WTC11 (cell line): ENCODE measurements around the gene LARP4. TPM values are rescaled to one million over a fixed set of nuclear protein-coding genes. Genes with fewer than 3 reads are reported as not detected.

Experiments
- ATAC-seq: fragments of 200-7000 bp; cut with Tn5 transposase; 2 replicates; pipeline ENCODE4 v1.10.0; 2021; ENCODE audit warnings: mild to moderate bottlenecking, moderate library complexity
- CTCF ChIA-PET: fragments of 300-600 bp; sonication (Branson Sonifier 250); formaldehyde crosslinking; loops from one replicate; lab custom pipeline; 2021; ENCODE audit warnings: antibody characterized with exemption; lab: Charles Lee
- POLR2A ChIA-PET: fragments of 350-600 bp; sonication (Branson Sonifier 250); formaldehyde crosslinking; loops from one replicate; lab custom pipeline; 2021; ENCODE audit warnings: antibody characterized with exemption; lab: Charles Lee
- DNase-seq: peaks from one replicate; pipeline ENCODE4 v3.0.0; 2021; ENCODE audit warnings: low spot score
- H3K27ac Mint-ChIP-seq: 2 replicates; pipeline ENCODE4 v1.8.0; 2021; ENCODE audit warnings: mixed read lengths
- H3K27me3 Mint-ChIP-seq: 2 replicates; pipeline ENCODE4 v1.8.0; 2021; ENCODE audit warnings: low read depth, mild to moderate bottlenecking, moderate library complexity, mixed read lengths
- H3K36me3 Mint-ChIP-seq: 2 replicates; pipeline ENCODE4 v1.8.0; 2021; ENCODE audit warnings: mixed read lengths
- H3K4me1 Mint-ChIP-seq: 2 replicates; pipeline ENCODE4 v1.8.0; 2022; ENCODE audit warnings: mixed read lengths
- H3K4me3 Mint-ChIP-seq: 2 replicates; pipeline ENCODE4 v1.8.0; 2021; ENCODE audit warnings: mild to moderate bottlenecking, moderate library complexity, mixed read lengths
- H3K9me3 Mint-ChIP-seq: 2 replicates; pipeline ENCODE4 v1.8.0; 2021; ENCODE audit warnings: mixed read lengths
- CREM ChIP-seq: sonication (generic); formaldehyde crosslinking; IDR thresholded peaks from 2 replicates; pipeline ENCODE4 v1.8.1; 2022; ENCODE audit warnings: mild to moderate bottlenecking, missing genetic modification reagents, moderate library complexity
- EMX1 ChIP-seq: fragments of 250-450 bp; sonication (Bioruptor Pico); IDR thresholded peaks from 2 replicates; pipeline ENCODE4 v1.8.0; 2021; ENCODE audit warnings: mild to moderate bottlenecking
- FOXP1 ChIP-seq: sonication (generic); formaldehyde crosslinking; IDR thresholded peaks from 2 replicates; pipeline ENCODE4 v1.8.0; 2022; ENCODE audit warnings: missing genetic modification reagents, mild to moderate bottlenecking, moderate library complexity, borderline replicate concordance
- JUN ChIP-seq: sonication (generic); formaldehyde crosslinking; IDR thresholded peaks from 2 replicates; pipeline ENCODE4 v1.8.0; 2023; ENCODE audit warnings: mild to moderate bottlenecking, missing genetic modification reagents
- NFATC4 ChIP-seq: fragments of 250-450 bp; sonication (Bioruptor Pico); IDR thresholded peaks from 2 replicates; pipeline ENCODE4 v1.9.0; 2021; ENCODE audit warnings: mild to moderate bottlenecking
- SMAD4 ChIP-seq: sonication (generic); formaldehyde crosslinking; IDR thresholded peaks from 2 replicates; pipeline ENCODE4 v1.8.0; 2022; ENCODE audit warnings: mild to moderate bottlenecking, missing genetic modification reagents
- TCF7 ChIP-seq: sonication (generic); formaldehyde crosslinking; IDR thresholded peaks from 2 replicates; pipeline ENCODE4 v1.8.0; 2022; ENCODE audit warnings: mild to moderate bottlenecking, low read depth, missing genetic modification reagents, moderate library complexity
- ZNF121 ChIP-seq: sonication (generic); formaldehyde crosslinking; IDR thresholded peaks from 2 replicates; pipeline ENCODE4 v1.8.0; 2023; ENCODE audit warnings: missing genetic modification reagents
- ZNF219 ChIP-seq: sonication (generic); formaldehyde crosslinking; IDR thresholded peaks from 2 replicates; pipeline ENCODE4 v1.8.0; 2023; ENCODE audit warnings: missing genetic modification reagents, mild to moderate bottlenecking, borderline replicate concordance
- total RNA-seq: library from RNA; stranded (reverse); gene quantifications from 3 replicates; pipeline ENCODE4 v1.2.3, GENCODE V29; 2021
- TF ChIP-seq, protein P1 (sequence below): fragments of 250-450 bp; sonication (Bioruptor Pico); IDR thresholded peaks from 2 replicates; pipeline ENCODE4 v1.9.0; 2021; ENCODE audit warnings: mild to moderate bottlenecking
- TF ChIP-seq, protein P2 (sequence below): sonication (generic); formaldehyde crosslinking; IDR thresholded peaks from 2 replicates; pipeline ENCODE4 v1.8.0; 2022; ENCODE audit warnings: mild to moderate bottlenecking, missing genetic modification reagents
- TF ChIP-seq, protein P3 (sequence below): fragments of 250-450 bp; sonication (Bioruptor Pico); IDR thresholded peaks from 2 replicates; pipeline ENCODE4 v1.9.0; 2021; ENCODE audit warnings: moderate library complexity, mild to moderate bottlenecking, inconsistent platforms, borderline replicate concordance
- TF ChIP-seq, protein P4 (sequence below): sonication (generic); formaldehyde crosslinking; IDR thresholded peaks from 2 replicates; pipeline ENCODE4 v1.8.1; 2023; ENCODE audit warnings: mild to moderate bottlenecking, missing genetic modification reagents, moderate library complexity
- TF ChIP-seq, protein P5 (sequence below): sonication (generic); formaldehyde crosslinking; IDR thresholded peaks from 2 replicates; pipeline ENCODE4 v1.8.1; 2023; ENCODE audit warnings: mild to moderate bottlenecking, missing genetic modification reagents
- TF ChIP-seq, protein P6 (sequence below): sonication (generic); formaldehyde crosslinking; IDR thresholded peaks from 2 replicates; pipeline ENCODE4 v1.8.1; 2023; ENCODE audit warnings: mild to moderate bottlenecking, missing genetic modification reagents, borderline replicate concordance
- TF ChIP-seq, protein P7 (sequence below): sonication (generic); formaldehyde crosslinking; IDR thresholded peaks from 2 replicates; pipeline ENCODE4 v1.8.0; 2022; ENCODE audit warnings: missing genetic modification reagents

Gene LARP4
- total RNA-seq, 1 experiment from 2014 or later = 73.9 TPM

DNA sequence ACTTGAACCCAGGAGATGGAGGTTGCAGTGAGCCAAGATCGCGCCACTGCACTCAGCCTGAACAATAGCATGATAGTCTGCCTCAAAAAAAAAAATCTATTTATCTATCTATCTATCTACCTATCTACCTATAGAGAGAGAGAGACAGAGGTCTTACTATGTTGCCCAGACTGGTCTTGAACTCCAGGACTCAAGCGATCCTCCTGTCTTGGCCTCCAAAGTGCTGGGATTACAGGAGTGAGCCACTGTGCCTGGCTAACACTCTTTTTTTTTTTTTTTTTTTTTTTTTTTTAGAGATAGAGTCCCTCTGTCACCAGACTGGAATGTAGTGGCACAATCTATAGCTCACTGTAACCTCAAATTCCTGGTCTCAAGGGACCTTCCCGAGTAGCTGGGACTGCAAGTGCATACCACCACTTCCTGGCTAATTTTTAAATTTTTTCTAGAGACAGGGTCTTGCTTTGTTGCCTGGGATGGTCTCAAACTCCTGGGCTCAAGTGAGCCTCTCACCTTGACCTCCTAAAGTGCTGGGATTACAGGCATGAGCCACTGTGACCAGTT is 6.1 kb upstream of the LARP4 start:
- H3K4me3 Mint-ChIP-seq = no peak overlapping the region

DNA sequence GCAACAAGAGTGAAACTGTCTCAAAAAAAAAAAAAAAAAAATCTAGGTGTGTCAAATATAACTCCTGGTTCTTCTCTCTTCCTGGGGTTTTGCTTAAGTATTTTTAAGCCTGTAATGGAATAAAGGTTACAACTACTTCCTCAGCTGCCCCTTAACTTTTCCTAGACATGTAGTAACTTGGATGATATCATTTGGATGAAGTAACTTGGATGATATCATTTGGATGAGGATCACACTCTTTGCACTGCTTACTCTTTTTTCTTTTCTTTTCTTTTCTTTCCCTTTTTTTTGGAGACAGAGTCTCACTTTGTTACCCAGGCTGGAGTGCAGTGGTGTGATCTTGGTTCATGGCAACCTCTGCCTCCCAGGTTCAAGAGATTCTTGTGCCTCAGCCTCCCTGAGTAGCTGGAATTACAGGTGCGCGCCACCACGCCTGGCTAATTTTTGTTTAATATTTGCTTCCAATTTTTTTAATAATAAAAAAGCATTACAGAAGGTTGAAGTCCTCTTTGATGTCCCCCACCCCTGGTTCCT is 3.5 kb upstream of the LARP4 start:
- CTCF ChIA-PET = no interaction called here
- no peaks in the 10 kb centered on the region for H3K9me3 Mint-ChIP-seq
- ATAC-seq = no peak
- TF ChIP-seq, protein P1, sequence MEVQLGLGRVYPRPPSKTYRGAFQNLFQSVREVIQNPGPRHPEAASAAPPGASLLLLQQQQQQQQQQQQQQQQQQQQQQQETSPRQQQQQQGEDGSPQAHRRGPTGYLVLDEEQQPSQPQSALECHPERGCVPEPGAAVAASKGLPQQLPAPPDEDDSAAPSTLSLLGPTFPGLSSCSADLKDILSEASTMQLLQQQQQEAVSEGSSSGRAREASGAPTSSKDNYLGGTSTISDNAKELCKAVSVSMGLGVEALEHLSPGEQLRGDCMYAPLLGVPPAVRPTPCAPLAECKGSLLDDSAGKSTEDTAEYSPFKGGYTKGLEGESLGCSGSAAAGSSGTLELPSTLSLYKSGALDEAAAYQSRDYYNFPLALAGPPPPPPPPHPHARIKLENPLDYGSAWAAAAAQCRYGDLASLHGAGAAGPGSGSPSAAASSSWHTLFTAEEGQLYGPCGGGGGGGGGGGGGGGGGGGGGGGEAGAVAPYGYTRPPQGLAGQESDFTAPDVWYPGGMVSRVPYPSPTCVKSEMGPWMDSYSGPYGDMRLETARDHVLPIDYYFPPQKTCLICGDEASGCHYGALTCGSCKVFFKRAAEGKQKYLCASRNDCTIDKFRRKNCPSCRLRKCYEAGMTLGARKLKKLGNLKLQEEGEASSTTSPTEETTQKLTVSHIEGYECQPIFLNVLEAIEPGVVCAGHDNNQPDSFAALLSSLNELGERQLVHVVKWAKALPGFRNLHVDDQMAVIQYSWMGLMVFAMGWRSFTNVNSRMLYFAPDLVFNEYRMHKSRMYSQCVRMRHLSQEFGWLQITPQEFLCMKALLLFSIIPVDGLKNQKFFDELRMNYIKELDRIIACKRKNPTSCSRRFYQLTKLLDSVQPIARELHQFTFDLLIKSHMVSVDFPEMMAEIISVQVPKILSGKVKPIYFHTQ (CRISPR knock-in tag) = no peak
- TF ChIP-seq, protein P2, sequence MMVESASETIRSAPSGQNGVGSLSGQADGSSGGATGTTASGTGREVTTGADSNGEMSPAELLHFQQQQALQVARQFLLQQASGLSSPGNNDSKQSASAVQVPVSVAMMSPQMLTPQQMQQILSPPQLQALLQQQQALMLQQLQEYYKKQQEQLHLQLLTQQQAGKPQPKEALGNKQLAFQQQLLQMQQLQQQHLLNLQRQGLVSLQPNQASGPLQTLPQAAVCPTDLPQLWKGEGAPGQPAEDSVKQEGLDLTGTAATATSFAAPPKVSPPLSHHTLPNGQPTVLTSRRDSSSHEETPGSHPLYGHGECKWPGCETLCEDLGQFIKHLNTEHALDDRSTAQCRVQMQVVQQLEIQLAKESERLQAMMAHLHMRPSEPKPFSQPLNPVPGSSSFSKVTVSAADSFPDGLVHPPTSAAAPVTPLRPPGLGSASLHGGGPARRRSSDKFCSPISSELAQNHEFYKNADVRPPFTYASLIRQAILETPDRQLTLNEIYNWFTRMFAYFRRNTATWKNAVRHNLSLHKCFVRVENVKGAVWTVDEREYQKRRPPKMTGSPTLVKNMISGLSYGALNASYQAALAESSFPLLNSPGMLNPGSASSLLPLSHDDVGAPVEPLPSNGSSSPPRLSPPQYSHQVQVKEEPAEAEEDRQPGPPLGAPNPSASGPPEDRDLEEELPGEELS (CRISPR knock-in tag) = no peak
- TF ChIP-seq, protein P3, sequence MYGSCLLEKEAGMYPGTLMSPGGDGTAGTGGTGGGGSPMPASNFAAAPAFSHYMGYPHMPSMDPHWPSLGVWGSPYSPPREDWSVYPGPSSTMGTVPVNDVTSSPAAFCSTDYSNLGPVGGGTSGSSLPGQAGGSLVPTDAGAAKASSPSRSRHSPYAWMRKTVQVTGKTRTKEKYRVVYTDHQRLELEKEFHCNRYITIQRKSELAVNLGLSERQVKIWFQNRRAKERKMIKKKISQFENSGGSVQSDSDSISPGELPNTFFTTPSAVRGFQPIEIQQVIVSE = no peak
- TF ChIP-seq, protein P4, sequence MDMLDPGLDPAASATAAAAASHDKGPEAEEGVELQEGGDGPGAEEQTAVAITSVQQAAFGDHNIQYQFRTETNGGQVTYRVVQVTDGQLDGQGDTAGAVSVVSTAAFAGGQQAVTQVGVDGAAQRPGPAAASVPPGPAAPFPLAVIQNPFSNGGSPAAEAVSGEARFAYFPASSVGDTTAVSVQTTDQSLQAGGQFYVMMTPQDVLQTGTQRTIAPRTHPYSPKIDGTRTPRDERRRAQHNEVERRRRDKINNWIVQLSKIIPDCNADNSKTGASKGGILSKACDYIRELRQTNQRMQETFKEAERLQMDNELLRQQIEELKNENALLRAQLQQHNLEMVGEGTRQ (CRISPR knock-in tag) = no peak
- TF ChIP-seq TCF7 (CRISPR knock-in tag) (no peak), CREM (CRISPR knock-in tag) (no peak), NFATC4 (CRISPR knock-in tag) (no peak), EMX1 (CRISPR knock-in tag) (no peak), ZNF121 (CRISPR knock-in tag) (no peak), ZNF219 (CRISPR knock-in tag) (no peak), JUN (CRISPR knock-in tag) (no peak), FOXP1 (CRISPR knock-in tag) (no peak)
- TF ChIP-seq, protein P5, sequence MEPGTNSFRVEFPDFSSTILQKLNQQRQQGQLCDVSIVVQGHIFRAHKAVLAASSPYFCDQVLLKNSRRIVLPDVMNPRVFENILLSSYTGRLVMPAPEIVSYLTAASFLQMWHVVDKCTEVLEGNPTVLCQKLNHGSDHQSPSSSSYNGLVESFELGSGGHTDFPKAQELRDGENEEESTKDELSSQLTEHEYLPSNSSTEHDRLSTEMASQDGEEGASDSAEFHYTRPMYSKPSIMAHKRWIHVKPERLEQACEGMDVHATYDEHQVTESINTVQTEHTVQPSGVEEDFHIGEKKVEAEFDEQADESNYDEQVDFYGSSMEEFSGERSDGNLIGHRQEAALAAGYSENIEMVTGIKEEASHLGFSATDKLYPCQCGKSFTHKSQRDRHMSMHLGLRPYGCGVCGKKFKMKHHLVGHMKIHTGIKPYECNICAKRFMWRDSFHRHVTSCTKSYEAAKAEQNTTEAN (CRISPR knock-in tag) = no peak
- TF ChIP-seq, protein P6, sequence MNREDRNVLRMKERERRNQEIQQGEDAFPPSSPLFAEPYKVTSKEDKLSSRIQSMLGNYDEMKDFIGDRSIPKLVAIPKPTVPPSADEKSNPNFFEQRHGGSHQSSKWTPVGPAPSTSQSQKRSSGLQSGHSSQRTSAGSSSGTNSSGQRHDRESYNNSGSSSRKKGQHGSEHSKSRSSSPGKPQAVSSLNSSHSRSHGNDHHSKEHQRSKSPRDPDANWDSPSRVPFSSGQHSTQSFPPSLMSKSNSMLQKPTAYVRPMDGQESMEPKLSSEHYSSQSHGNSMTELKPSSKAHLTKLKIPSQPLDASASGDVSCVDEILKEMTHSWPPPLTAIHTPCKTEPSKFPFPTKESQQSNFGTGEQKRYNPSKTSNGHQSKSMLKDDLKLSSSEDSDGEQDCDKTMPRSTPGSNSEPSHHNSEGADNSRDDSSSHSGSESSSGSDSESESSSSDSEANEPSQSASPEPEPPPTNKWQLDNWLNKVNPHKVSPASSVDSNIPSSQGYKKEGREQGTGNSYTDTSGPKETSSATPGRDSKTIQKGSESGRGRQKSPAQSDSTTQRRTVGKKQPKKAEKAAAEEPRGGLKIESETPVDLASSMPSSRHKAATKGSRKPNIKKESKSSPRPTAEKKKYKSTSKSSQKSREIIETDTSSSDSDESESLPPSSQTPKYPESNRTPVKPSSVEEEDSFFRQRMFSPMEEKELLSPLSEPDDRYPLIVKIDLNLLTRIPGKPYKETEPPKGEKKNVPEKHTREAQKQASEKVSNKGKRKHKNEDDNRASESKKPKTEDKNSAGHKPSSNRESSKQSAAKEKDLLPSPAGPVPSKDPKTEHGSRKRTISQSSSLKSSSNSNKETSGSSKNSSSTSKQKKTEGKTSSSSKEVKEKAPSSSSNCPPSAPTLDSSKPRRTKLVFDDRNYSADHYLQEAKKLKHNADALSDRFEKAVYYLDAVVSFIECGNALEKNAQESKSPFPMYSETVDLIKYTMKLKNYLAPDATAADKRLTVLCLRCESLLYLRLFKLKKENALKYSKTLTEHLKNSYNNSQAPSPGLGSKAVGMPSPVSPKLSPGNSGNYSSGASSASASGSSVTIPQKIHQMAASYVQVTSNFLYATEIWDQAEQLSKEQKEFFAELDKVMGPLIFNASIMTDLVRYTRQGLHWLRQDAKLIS = no peak
- TF ChIP-seq, protein P7, sequence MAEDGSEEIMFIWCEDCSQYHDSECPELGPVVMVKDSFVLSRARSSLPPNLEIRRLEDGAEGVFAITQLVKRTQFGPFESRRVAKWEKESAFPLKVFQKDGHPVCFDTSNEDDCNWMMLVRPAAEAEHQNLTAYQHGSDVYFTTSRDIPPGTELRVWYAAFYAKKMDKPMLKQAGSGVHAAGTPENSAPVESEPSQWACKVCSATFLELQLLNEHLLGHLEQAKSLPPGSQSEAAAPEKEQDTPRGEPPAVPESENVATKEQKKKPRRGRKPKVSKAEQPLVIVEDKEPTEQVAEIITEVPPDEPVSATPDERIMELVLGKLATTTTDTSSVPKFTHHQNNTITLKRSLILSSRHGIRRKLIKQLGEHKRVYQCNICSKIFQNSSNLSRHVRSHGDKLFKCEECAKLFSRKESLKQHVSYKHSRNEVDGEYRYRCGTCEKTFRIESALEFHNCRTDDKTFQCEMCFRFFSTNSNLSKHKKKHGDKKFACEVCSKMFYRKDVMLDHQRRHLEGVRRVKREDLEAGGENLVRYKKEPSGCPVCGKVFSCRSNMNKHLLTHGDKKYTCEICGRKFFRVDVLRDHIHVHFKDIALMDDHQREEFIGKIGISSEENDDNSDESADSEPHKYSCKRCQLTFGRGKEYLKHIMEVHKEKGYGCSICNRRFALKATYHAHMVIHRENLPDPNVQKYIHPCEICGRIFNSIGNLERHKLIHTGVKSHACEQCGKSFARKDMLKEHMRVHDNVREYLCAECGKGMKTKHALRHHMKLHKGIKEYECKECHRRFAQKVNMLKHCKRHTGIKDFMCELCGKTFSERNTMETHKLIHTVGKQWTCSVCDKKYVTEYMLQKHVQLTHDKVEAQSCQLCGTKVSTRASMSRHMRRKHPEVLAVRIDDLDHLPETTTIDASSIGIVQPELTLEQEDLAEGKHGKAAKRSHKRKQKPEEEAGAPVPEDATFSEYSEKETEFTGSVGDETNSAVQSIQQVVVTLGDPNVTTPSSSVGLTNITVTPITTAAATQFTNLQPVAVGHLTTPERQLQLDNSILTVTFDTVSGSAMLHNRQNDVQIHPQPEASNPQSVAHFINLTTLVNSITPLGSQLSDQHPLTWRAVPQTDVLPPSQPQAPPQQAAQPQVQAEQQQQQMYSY (CRISPR knock-in tag) = no peak

More for the DNA sequence above, 6.1 kb upstream of the LARP4 start:
- POLR2A ChIA-PET = no interaction called here
- TF ChIP-seq SMAD4 (no peak), EMX1 (CRISPR knock-in tag) (no peak)
- no peaks in the 10 kb centered on the region for H3K36me3 Mint-ChIP-seq
- H3K9me3 Mint-ChIP-seq = no peaks in the 10 kb centered on the region
- H3K4me1 Mint-ChIP-seq = no peaks in the 10 kb centered on the region
- CTCF ChIA-PET = interaction anchor here (0.6 kb wide), 1 partner anchor 16 kb away, joined by 3 read pairs; no protein-coding TSS in a partner anchor
- H3K27ac Mint-ChIP-seq = no peak overlapping the region
- H3K27me3 Mint-ChIP-seq = no peaks in the 10 kb centered on the region
- no peak for DNase-seq
- no peak for ATAC-seq

More for the DNA sequence above, 3.5 kb upstream of the LARP4 start:
- no peaks in the 10 kb centered on the region for H3K27me3 Mint-ChIP-seq
- no peak overlapping the region for H3K4me3 Mint-ChIP-seq
- POLR2A ChIA-PET = no interaction called here
- H3K36me3 Mint-ChIP-seq = no peaks in the 10 kb centered on the region; the same call in 1 of the 2 replicates
- peaks cover under 1% of the 10 kb centered on the region; the same call in 1 of the 2 replicates for H3K4me1 Mint-ChIP-seq
- DNase-seq = no peak
- no peak overlapping the region for H3K27ac Mint-ChIP-seq
